Stimulated activated CD8-positive, alpha-beta memory T cell treated with anti-CD3 and anti-CD28 coated beads, Interleukin-2, amount 100 ng/mL, for 1 hour (primary cell): ENCODE results near the gene SH2D4B.
"Not testable (repeated sequence)": the region's sequence is repeated elsewhere in the genome, so short reads cannot be mapped to it uniquely, and the experiment has no call there.

Experiments
- DNase-seq, 2 donors: peaks; one replicate each; pipeline ENCODE4 v3.0.0-alpha.2; 2020; ENCODE audit warnings: low read depth in 2 of 2

The SH2D4B gene

DNA sequence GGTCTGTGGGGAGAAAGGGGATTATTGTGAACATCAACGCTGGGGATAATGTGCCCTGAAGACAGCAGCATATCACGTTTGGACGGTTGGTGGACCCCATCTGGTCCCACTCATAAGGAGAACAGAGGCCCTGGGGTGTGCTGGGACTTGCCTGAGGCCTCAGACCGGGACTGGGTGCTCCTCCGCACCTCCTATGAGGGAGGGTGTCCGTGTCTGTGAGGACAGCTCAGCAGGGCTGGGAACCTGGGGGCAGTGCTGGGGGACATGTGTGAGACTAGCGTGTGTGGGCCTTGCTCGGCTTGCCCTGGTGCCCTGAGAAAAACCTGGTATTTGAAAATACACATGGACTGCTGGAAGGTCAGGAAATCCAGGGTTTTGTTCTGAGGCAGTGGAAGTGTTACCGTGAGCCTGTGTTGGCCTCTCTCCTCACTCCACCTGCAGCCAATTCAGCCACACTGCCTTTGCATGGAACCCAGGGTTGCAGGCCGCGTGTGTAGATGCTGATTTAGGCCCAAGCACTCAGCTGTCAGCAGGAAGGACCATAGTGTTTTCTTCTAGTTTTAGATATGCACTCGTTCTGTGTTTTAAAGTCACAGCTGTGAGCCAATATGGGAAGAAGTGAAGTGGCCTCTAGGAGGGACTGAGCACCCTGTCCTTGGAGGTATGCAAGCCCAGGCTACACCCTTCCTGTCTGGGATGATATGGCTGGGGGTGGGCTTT is 13.4 kb upstream of the SH2D4B start:
- no peak for DNase-seq

DNA sequence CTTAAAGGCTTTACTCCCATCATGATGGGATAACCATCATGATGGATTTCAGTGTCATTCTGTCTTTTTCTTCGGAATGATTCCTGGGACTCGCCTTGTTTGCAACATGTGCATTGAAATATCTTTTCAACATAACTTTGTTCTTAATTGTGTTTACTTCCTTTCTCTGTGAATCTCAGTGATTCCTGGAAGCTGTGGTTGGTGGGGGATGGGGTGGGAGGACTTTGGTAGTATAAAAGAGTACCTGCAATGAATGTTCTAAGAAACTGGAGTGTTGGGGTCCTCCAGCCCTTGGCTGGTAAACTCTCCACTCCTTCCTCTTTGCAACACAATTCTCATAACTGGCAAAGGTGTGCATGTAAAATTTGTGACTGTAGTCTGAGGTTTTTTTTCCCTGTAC is 11.5 kb upstream of the SH2D4B start:
- DNase-seq, result no peak

DNA sequence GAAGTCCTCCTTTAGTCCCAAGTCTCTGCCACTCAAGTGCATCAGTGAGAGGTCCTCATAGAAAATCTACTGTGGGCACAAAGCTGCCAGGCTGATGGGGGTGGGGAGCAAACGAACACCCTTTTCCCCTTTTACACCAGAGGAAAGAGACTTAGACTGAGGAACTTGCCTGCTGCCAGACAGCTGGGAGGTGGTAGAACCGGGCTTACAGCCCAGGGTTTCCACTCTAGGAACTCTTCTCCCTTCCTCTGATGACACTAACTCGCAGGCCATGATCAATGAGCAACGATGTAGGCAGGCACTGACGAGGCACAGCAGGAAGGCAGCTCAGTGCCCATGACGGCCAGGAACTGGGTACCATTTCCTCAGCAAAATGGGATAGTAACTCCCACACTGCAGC is 11.0 kb upstream of the SH2D4B start:
- no peak for DNase-seq

DNA sequence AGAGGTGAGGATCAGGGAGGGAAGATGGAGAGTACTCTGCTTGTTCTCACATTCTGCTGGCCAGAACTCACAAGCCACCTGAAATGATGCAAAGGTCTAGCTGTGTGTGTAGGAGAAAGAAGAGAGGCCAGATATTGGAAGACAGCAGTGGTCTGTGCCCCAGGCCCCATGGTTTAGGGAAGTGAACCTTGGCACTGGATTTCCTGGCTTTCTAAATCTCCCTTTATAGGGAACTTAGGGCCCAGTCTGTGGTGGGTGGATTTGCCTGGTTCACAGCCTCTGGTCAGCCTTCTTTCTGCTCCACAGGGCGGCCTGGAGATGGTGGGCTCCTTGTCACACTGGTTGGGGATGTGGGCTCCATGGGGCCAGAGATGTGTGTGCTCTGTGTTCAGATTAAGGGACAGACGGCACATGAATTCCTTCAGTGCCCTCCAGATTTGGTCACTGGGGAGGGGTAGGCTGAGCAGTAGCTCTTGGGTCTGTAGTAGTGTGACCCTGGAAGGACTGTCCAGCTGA is 9.5 kb upstream of the SH2D4B start:
- DNase-seq, result no peak

DNA sequence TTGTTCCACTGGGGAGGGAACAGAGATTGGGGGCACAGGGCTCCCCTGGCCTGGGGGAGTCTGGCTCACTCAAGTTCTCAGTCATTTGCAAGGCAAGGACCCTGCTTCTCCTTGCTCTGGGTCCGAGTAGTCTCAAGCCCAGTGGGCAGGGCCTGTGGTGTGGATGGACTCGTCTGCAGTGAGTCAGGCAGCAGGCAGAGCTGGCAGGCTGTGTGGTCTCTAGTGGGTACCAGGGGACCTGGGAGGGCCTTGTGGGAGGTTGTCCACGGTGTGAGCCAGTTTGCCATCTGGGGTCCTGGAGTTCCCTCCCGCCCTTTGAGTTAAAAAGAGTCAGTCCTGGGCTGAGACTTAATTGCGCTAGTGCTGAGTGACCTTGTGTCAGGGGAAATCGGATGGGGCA is 8.8 kb upstream of the SH2D4B start:
- DNase-seq, result no peak

DNA sequence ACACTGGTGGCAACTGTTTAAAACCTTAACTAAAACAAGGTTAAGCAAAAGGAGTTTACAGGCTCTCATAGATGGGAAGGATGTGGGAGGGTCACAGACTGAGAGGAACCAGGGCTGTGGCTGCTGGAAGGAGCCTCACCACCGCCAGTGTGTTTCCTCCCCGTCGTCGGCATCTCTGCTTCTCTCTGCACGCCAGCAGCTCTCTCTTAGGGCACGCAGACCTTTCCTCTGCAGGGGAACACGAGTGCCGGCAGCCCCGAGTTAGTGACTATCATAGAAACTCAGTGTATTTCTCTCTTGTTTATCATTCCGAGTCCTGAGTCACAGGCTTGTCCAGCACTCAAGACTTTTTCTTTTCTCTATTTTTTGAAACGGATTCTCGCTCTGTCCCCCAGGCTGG is 8.1 kb upstream of the SH2D4B start:
- DNase-seq, result peak in 1 of 2 donors; percentile 25

DNA sequence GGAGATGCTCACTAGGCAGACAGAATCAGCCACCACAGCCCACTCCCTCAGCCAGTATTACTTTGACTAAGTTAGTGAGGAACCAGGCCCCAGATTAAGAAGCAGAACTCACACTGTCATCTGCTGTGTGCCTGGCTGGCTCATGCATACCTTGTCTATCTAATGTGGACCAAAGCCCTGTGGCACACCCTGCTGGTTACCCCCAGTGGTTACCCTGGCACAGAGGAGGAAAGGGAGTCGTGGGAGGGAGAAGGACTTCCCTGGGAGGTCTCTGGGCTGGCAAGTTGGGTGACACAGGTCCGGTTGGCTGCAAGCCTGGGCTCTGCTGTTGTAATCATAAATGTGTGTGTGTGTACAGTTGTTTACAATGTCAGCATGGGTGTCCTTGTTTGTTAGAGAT is 7.5 kb upstream of the SH2D4B start:
- no peak for DNase-seq

DNA sequence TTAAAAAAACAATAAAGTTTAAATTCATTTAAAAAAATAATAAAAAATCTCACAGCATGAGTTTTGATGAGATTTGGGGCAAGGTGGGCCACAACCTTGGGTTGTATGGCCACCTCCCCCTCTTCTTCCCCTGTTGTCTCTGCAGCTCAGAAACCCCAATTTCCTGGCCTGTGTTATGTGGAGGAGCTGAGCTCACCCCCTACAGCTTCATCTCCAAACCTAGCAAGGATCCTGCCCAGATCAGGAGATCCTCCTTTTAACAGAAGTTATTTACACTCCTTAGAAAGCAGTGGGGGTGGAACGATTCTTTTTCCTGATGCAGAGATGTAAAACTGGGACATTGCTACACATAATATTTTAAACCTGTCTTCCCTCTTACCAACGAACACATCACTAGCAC is 6.9 kb upstream of the SH2D4B start:
- no peak for DNase-seq

DNA sequence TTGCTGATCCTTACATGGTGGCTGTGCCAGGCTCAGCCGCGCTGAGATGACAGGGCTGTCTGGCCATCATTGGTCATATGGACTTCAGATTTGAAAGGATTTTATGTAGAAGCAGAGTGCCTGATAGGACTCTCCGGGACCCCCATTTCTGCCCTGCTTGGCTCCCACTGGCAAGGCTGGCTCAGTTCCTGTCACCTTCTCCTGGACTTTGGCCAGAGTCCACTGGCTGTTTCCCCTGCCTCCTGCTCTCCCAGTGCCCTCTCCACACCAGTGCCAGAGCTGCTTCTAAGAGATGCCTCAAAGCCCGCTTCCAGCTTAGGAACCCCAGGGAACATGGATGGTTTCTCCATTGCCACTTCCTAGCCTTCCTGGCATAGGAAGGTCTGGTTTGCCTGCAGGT is 5.1 kb upstream of the SH2D4B start:
- DNase-seq, result no peak

DNA sequence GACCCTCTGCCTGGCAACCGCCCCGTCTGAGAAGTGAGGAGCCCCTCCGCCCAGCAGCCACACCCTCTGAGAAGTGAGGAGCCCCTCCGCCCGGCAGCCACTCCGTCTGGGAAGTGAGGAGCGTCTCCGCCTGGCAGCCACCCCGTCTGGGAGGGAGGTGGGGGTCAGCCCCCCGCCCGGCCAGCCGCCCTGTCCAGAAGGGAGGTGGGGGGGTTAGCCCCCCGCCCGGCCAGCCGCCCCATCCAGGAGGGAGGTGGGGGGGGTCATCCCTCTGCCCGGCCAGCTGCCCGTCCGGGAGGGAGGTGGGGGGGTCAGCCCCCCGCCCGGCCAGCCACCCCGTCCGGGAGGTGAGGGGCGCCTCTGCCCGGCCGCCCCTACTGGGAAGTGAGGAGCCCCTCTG is 3.6 kb upstream of the SH2D4B start:
- not testable (repeated sequence) for DNase-seq

DNA sequence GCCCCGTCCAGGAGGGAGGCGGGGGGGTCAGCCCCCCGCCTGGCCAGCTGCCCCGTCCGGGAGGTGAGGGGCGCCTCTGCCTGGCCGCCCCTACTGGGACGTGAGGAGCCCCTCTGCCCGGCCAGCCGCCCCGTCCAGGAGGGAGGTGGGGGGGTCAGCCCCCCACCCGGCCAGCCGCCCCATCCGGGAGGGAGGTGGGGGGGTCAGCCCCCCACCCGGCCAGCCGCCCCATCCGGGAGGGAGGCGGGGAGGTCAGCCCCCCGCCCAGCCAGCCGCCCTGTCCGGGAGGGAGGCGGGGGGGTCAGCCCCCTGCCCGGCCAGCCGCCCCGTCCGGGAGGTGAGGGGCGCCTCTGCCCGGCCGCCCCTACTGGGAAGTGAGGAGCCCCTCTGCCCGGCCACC is 3.1 kb upstream of the SH2D4B start:
- not testable (repeated sequence) for DNase-seq

DNA sequence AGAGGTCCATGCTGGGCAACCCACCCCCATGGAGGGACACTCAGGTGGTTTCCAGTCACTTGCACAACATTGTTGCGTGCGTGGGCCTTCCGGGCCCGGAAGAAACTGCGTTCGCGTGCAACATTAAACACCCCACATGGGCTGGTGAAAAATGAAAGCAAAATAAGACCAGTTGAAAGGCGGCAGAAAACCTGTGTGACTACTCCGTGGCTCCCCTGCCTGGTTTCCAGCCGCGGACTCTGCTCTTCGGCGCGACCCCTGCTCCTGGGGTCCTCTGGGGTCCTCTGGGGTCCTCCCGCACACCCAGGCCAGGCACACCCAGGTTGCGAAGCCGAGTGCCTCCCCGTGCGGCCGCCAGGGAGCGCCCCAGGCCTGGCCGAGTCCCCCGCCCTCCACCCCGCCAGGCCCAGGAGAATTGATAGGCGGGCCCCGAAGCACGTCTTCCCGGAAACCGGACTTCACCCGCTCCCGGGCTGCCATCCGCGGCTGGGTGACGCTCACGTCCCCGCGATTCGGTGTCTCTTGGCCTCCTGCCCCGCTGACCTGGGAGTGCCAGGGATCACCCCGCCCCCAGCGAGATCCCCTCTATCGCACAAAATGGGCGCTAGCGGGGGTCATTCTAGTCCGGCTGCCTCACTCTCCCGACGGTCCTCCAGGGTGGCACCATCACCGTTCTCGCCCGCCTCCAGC is 1.9 kb upstream of the SH2D4B start:
- peak; percentile 51 to 57 for DNase-seq

DNA sequence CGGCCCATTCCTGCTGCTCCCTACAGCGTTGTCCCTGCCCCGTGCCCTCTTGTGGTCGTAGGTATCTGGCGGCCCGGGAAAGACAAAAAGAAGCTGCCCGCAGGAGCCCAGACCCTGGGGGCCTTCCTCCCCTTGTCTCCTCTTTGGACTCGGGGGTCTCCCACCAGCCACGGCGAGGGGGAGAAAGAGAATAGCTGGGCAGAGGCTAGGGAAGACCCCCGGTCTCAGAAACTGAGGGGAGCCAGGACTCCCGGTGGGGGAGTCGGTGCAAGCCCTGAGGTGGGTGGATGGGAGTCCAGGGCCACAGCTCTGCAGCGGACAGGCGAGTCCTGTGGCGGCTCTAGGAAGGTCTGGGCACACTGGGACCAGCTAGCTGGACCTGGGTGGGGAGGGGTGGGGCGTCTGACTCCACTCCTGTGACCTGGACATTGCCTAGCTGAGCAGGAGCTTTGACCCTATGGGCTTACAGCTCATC is 1.3 kb upstream of the SH2D4B start:
- DNase-seq, result no peak

DNA sequence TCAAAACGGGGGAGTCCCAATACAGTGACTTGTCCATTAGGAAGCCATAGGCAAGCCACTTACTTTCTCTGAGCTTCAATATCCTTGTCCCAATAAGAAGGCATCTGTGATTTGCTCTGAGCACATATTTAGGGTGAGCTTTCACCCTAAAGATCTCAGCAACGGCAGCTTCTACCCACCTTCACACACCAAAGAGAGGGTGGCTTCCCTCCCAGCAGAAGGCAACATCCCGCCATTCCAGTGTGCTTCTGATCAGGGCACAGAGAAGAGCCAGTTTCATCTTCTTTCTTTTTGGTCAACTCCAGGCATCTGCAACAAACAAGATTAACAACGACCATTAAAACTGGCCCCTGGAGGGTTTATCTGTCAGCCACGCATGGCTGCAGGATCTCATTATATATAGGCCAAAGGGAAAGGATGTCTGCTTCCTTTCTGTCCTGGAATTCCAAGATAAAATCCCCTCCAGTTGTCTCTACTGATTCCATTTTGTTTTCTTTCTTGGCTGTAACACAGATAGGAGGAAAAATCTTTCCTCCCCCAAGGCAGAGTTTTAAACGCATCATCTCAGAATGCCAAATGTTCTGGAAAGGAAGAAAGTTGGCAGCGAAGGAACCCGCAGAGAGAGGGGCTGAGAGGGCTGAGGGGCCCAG is 491 bp upstream of the SH2D4B start:
- no peak for DNase-seq

DNA sequence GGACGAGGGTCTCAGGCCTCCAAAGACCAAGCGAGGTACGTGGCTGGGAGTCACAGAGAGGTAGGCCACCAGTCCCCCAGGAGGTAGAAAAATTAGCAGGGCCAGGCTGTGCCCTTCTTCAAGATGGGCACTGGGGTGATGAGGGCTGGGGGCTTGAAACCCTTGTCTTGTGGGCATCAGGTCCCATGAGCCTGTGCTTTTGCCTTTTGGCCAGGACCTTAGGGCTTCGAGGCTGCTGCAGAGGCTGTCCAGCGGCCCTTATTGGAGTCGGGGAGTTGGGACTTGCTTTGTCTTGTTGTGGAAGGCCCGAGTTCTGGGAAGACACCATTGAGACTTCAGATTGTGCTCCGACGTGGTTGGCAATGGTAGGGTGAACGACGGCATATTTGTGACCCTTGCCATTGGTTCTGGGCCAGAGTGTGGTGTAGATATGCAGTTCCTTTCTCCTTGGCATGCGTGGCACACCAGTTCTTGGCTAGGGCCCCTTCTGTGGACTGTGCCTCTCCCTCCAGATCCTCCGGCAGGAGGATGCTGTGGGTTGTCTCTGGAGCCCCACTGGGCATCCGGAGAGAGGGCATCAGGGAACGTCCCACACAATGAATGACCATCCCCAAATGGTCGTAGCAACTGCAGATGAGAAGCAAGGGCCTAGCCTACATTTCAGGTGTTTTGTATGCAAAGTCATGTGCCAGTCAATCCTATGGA is 931 bp downstream of the SH2D4B start:
- no peak for DNase-seq

DNA sequence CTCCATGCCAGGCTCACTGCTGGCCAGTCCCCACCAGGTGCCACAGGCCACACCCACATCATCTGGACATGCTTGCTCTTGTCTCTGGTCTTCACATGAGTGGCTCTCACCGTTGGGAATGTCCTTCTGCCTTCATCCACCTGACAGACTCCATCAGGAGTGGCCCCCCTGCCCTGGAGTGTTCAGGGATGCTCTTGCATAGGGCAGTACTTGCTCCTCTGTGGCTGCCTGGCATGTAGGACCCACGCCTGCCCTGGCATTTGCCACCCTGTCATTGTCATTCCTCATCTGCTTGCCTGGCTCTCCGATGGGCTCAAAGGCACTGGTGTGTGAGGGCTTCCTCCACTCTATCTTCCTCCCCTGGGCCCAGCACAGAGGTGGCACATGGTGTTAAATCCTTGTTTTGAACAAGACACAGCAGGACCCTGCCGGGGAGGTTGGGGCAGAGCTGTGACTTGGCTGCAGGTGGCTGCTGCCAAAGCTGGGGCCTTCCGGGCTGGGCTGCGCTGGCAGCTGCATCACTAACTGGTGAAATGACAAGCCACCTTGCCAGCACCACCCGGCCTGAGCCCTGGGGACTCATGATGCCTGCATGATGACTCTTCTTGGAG is 1.8 kb downstream of the SH2D4B start:
- no peak for DNase-seq

DNA sequence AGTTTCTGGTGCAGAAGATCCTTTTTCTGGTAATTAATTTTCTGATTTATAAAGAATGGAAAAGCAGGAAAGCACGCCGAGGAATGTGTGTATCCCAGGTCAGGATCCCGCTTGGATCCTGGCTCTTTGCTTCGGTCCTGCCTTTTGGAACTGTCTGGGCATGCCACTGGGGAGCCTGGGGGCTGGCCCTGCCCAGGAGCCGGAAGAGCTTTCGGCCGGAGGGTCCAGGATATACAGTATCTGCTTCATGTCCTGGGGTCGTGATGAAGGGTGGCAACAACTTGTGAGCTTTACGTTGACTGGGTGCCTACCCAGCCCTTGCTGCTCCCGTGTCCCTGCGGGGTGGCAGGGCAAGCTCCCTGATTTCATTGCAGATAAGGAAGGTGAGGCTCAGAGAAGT is 2.4 kb downstream of the SH2D4B start:
- no peak for DNase-seq

DNA sequence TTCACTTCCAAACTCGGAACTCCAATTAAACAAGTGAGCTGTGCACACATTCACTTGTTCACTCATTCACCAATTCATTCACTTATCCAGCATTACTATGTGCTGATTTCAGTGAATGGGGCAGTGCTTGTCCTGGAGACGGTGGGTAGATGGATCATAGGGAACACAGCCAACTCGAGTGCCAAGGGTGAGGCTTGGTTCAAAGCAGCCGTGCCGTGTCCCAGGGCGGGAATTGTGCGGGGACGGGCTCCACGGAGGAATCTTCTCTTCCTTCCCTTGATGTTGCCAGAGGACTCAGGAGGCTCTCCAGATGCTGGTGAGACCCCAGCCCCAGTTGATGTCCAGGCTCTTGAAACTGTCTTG is 2.9 kb downstream of the SH2D4B start:
- DNase-seq, result no peak

DNA sequence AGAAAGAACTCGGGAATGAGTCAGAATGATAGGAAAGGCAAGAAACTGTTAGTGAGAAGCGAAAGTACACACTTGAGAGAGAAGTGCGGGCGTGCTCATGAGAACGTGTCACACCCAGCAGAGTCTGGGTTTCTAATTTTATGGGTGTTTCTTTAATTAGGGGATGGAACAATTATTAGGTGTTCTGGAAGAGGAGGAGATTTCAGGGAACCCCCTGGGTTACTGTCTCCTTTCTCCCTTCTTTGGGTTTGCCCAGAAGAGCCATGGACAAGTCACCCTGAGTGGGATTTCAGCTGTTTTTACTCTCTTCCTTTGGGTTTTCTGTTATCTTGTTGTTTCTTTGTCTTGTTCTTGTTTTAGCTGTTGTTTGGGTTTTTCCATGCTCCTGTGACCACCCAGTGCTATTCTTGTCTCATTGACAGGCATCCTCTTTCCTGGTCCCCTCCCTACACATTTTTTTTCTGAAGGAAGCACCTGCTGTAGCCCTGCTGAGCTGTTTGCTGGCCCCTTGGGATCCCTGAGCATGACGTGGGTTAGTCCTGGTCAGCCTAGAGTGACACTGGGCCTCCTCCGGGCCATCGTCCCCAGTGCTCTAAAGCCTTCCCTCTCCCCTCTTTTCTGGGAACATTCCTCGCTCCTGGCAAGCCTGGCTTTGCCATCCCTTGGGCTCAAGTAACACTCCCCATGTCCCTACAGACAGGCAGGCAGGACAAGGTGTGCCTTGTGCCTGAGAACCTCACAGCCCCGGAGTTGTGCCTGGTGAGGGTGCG is 3.5 kb downstream of the SH2D4B start:
- no peak for DNase-seq

DNA sequence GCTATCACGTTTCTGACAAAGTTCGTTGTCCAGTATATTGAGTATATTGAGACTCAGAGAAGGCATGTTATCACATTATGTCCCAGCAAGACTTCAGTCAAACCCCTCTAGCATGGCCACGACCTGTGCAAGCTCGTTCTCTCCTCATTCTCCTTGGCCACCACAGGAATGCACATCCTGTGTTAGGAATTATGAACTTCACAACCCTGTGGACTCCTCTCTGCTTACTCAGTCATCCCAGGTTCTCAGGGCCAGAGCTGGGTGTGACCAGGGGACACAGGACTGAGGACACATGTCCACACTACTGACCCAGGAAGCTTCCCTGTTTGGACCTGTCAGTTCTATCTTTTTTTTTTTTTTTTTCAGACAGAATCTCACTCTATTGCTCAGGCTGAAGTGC is 4.4 kb downstream of the SH2D4B start:
- no peak for DNase-seq
